H9 (cell line): ENCODE measurements around the gene ASCC1. TPM values are rescaled to one million over a fixed set of nuclear protein-coding genes. Genes with fewer than 3 reads are reported as not detected.

Experiments used
- DNase-seq: peaks from one replicate; pipeline ENCODE4 v3.0.0-alpha.2; 2017
- H2AFZ ChIP-seq: one replicate; pipeline ENCODE4 v1.6.1; 2013; ENCODE audit warnings: mild to moderate bottlenecking, low read length, control low read depth, moderate library complexity
- H2AK5ac ChIP-seq: 2 replicates; pipeline ENCODE4 v1.6.1; 2013; ENCODE audit warnings: low read length, control low read depth, mixed read lengths; ENCODE audit not compliant: insufficient read length
- H2BK120ac ChIP-seq: one replicate; pipeline ENCODE4 v1.6.1; 2013; ENCODE audit warnings: low read depth, mild to moderate bottlenecking, low read length, control low read depth, inconsistent platforms; ENCODE audit not compliant: poor library complexity, severe bottlenecking
- H2BK12ac ChIP-seq: 2 replicates; pipeline ENCODE4 v1.6.1; 2013; ENCODE audit warnings: low read length, control low read depth, mixed read lengths, low read depth; ENCODE audit not compliant: insufficient read length
- H2BK15ac ChIP-seq: 2 replicates; pipeline ENCODE4 v1.6.1; 2013; ENCODE audit warnings: low read depth, low read length, control low read depth
- H2BK20ac ChIP-seq: one replicate; pipeline ENCODE4 v1.6.1; 2013; ENCODE audit warnings: low read depth, mild to moderate bottlenecking, low read length, control low read depth, inconsistent platforms; ENCODE audit not compliant: poor library complexity, severe bottlenecking
- H2BK5ac ChIP-seq: 2 replicates; pipeline ENCODE4 v1.6.1; 2013; ENCODE audit warnings: low read length, control low read depth, mixed read lengths; ENCODE audit not compliant: insufficient read length
- H3K14ac ChIP-seq: 2 replicates; pipeline ENCODE4 v1.6.1; 2013; ENCODE audit warnings: low read length, control low read depth; ENCODE audit not compliant: insufficient read depth
- H3K18ac ChIP-seq: 2 replicates; pipeline ENCODE4 v1.6.1; 2013; ENCODE audit warnings: low read depth, mild to moderate bottlenecking, mixed read lengths, low read length, control low read depth; ENCODE audit not compliant: insufficient read length
- H3K23ac ChIP-seq: 2 replicates; pipeline ENCODE4 v1.6.1; 2013; ENCODE audit warnings: low read length, control low read depth, mixed read lengths, low read depth; ENCODE audit not compliant: insufficient read length
- H3K23me2 ChIP-seq: 2 replicates; pipeline ENCODE4 v1.6.1; 2013; ENCODE audit warnings: low read depth, mild to moderate bottlenecking, mixed read lengths, low read length, control low read depth; ENCODE audit not compliant: insufficient read length, poor library complexity, severe bottlenecking
- H3K27ac ChIP-seq: 2 replicates; pipeline ENCODE4 v1.5.1; 2013; ENCODE audit warnings: low read length, control low read depth, mixed read lengths, low read depth; ENCODE audit not compliant: insufficient read length
- H3K27me3 ChIP-seq: 2 replicates; pipeline ENCODE4 v1.6.1; 2013; ENCODE audit warnings: low read length, control low read depth, inconsistent platforms; ENCODE audit not compliant: insufficient read depth
- H3K4ac ChIP-seq: 2 replicates; pipeline ENCODE4 v1.6.1; 2013; ENCODE audit warnings: low read depth, mild to moderate bottlenecking, control low read depth, inconsistent platforms, low read length, moderate library complexity
- H3K4me1 ChIP-seq: 2 replicates; pipeline ENCODE4 v1.6.1; 2013; ENCODE audit warnings: low read length, control low read depth, inconsistent platforms; ENCODE audit not compliant: insufficient read depth
- H3K4me2 ChIP-seq: 2 replicates; pipeline ENCODE4 v1.6.1; 2013; ENCODE audit warnings: low read length, control low read depth, mixed read lengths; ENCODE audit not compliant: insufficient read length, insufficient read depth
- H3K56ac ChIP-seq: 2 replicates; pipeline ENCODE4 v1.6.1; 2013; ENCODE audit warnings: low read depth, mild to moderate bottlenecking, mixed read lengths, low read length, control low read depth; ENCODE audit not compliant: insufficient read length
- H3K79me1 ChIP-seq: 2 replicates; pipeline ENCODE4 v1.6.1; 2013; ENCODE audit warnings: low read depth, mild to moderate bottlenecking, moderate library complexity, low read length, control low read depth, inconsistent platforms; ENCODE audit not compliant: insufficient read depth, poor library complexity, severe bottlenecking
- H3K79me2 ChIP-seq: 2 replicates; pipeline ENCODE4 v1.6.1; 2013; ENCODE audit warnings: low read length, control low read depth, inconsistent platforms; ENCODE audit not compliant: insufficient read depth
- H3K9ac ChIP-seq: 2 replicates; pipeline ENCODE4 v1.6.1; 2013; ENCODE audit warnings: low read length, control low read depth, mixed read lengths; ENCODE audit not compliant: insufficient read length; ENCODE audit errors: extremely low read depth
- H3K9me3 ChIP-seq: one replicate; pipeline ENCODE4 v1.6.1; 2013; ENCODE audit warnings: low read depth, low read length, inconsistent platforms; ENCODE audit not compliant: control insufficient read depth
- H3T11ph ChIP-seq: one replicate; pipeline ENCODE4 v1.6.1; 2013; ENCODE audit warnings: mild to moderate bottlenecking, low read length, control low read depth, inconsistent platforms
- H4K20me1 ChIP-seq: one replicate; pipeline ENCODE4 v1.6.1; 2013; ENCODE audit not compliant: control insufficient read depth, insufficient read length, insufficient read depth
- H4K5ac ChIP-seq: 2 replicates; pipeline ENCODE4 v1.6.1; 2013; ENCODE audit warnings: low read depth, mild to moderate bottlenecking, mixed read lengths, low read length, control low read depth; ENCODE audit not compliant: insufficient read length
- H4K8ac ChIP-seq: replicated peaks from 2 replicates; pipeline ENCODE4 v1.6.1; 2013; ENCODE audit warnings: low read length, control low read depth, mixed read lengths, low read depth; ENCODE audit not compliant: insufficient read length
- H4K91ac ChIP-seq: 2 replicates; pipeline ENCODE4 v1.6.1; 2013; ENCODE audit warnings: low read depth, mild to moderate bottlenecking, moderate library complexity, mixed read lengths, low read length, control low read depth; ENCODE audit not compliant: insufficient read length
- H3K27ac Mint-ChIP-seq, 3 experiments: 2 replicates in 2 of 3; 3 replicates in 1 of 3; pipeline ENCODE4 v1.8.0; 2020 to 2021; ENCODE audit warnings: mixed read lengths in 3 of 3, mild to moderate bottlenecking in 1 of 3, moderate library complexity in 1 of 3
- H3K27me3 Mint-ChIP-seq: 2 replicates; pipeline ENCODE4 v1.8.0; 2021; ENCODE audit warnings: low read depth, mild to moderate bottlenecking, moderate library complexity, mixed read lengths
- H3K36me3 Mint-ChIP-seq, 3 experiments: 2 replicates in 2 of 3; 3 replicates in 1 of 3; pipeline ENCODE4 v1.8.0; 2020 to 2021; ENCODE audit warnings: low read depth in 3 of 3, mixed read lengths in 3 of 3; ENCODE audit not compliant: insufficient read depth in 1 of 3
- H3K4me1 Mint-ChIP-seq, 2 experiments: 2 replicates each; pipeline ENCODE4 v1.8.0; 2020; ENCODE audit warnings: mixed read lengths in 2 of 2
- H3K4me3 Mint-ChIP-seq, 2 experiments: 2 replicates in 1 of 2; 3 replicates in 1 of 2; pipeline ENCODE4 v1.8.0; 2020 to 2021; ENCODE audit warnings: mild to moderate bottlenecking in 2 of 2, mixed read lengths in 2 of 2, moderate library complexity in 1 of 2
- H3K9me3 Mint-ChIP-seq, 2 experiments: 2 replicates in 1 of 2; 3 replicates in 1 of 2; pipeline ENCODE4 v1.8.0; 2020; ENCODE audit warnings: mild to moderate bottlenecking in 2 of 2, mixed read lengths in 2 of 2, moderate library complexity in 1 of 2
- CTCF ChIP-seq: fragments of 200-600 bp; sonication (generic); conservative IDR thresholded peaks from 3 replicates; pipeline ENCODE4 v1.8.0; 2021; ENCODE audit warnings: antibody characterized with exemption, mild to moderate bottlenecking
- WGBS: extraction: QIAGEN DNeasy Blood & Tissue Kit; methylation state at CpG from one replicate; pipeline ENCODE4 v1.1.7; 2013; ENCODE audit warnings: missing lambda C conversion rate, low lambda C conversion rate, mixed read lengths; ENCODE audit not compliant: insufficient read length; ENCODE audit errors: extremely low coverage; 5-methylcytosine and 5-hydroxymethylcytosine counted together
- total RNA-seq: library from RNA; stranded (reverse); gene quantifications from 2 replicates; pipeline ENCODE4 v1.2.1, GENCODE V29; 2021

ASCC1 gene
- total RNA-seq, 1 experiment from 2014 or later, result 41.2 TPM

GRCh38 chr10:72171175-72171630 lies 44.9 kb downstream of the ASCC1 start:
- Mint-ChIP-seq H3K4me3 (no peak overlapping the region), H3K9me3 (no peaks in the 10 kb centered on the region), H3K36me3 (peaks cover 0 to 9% (median 0%) of the 10 kb centered on the region in 3 experiments; a peak in 3 of 7 replicates), H3K27ac (peak overlapping the region in 2 of 3 experiments; percentile 7 to 70; a peak in 3 of 7 replicates), H3K4me1 (no peaks in the 10 kb centered on the region; a peak in 1 of 4 replicates), H3K27me3 (no peaks in the 10 kb centered on the region)
- H3K23me2 ChIP-seq, result no peaks in the 10 kb centered on the region
- no peaks in the 10 kb centered on the region for H3K4me1 ChIP-seq
- no peak overlapping the region for H2BK12ac ChIP-seq
- TF ChIP-seq CTCF, result no peak
- H3K18ac ChIP-seq, result no peak overlapping the region
- H3K27me3 ChIP-seq, result no peaks in the 10 kb centered on the region
- no peak overlapping the region for H3K23ac ChIP-seq
- H3K14ac ChIP-seq, result no peak overlapping the region
- no CpG with 5 or more reads among the region's 7 CpGs for WGBS
- no peaks in the 10 kb centered on the region for H3K79me2 ChIP-seq
- no peak overlapping the region for H3K56ac ChIP-seq
- H3K27ac ChIP-seq, result no peak overlapping the region
- H2BK120ac ChIP-seq, result no peak overlapping the region
- H4K5ac ChIP-seq, result no peak overlapping the region
- H3K9ac ChIP-seq, result no peak overlapping the region
- H2BK5ac ChIP-seq, result no peak overlapping the region
- H2AK5ac ChIP-seq, result no peak overlapping the region
- H4K8ac ChIP-seq, result no peak overlapping the region
- H2BK20ac ChIP-seq, result no peak overlapping the region
- no peak overlapping the region for H3T11ph ChIP-seq
- no peak overlapping the region for H2AFZ ChIP-seq
- DNase-seq, result no peak
- no peak overlapping the region for H2BK15ac ChIP-seq
- no peak overlapping the region for H3K4me2 ChIP-seq
- no peak overlapping the region for H3K4ac ChIP-seq
- no peaks in the 10 kb centered on the region for H3K9me3 ChIP-seq
- no peak overlapping the region for H4K91ac ChIP-seq
- no peaks in the 10 kb centered on the region for H3K79me1 ChIP-seq
- no peaks in the 10 kb centered on the region for H4K20me1 ChIP-seq
